ENCODE data around the gene MBLAC2.

DNA sequence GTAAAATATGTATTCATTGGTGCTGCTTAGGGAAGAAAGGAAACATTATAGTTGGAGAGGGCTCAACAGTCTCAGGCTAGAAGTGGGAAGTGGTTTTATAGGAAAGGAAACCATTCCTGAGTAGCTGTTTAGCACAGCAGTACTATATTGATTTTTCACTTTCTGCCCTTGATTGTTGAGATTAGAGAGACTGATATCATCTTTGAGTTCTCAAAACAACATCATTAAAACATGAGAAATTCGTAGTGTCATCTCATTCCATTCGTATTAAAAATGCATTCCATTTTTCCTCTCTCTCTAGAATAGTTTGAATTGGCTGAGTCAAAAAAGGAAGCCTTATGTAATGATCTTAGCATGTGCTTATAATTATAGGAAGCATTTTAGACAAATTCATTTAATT lies 14.2 kb upstream of the MBLAC2 start:
- TF ChIP-seq, protein P1, sequence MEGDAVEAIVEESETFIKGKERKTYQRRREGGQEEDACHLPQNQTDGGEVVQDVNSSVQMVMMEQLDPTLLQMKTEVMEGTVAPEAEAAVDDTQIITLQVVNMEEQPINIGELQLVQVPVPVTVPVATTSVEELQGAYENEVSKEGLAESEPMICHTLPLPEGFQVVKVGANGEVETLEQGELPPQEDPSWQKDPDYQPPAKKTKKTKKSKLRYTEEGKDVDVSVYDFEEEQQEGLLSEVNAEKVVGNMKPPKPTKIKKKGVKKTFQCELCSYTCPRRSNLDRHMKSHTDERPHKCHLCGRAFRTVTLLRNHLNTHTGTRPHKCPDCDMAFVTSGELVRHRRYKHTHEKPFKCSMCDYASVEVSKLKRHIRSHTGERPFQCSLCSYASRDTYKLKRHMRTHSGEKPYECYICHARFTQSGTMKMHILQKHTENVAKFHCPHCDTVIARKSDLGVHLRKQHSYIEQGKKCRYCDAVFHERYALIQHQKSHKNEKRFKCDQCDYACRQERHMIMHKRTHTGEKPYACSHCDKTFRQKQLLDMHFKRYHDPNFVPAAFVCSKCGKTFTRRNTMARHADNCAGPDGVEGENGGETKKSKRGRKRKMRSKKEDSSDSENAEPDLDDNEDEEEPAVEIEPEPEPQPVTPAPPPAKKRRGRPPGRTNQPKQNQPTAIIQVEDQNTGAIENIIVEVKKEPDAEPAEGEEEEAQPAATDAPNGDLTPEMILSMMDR (conservative IDR thresholded peaks at IDR 0.05), result no peak
- no peak for TF ChIP-seq EZH2 (IDR thresholded peaks at IDR 0.05; ENCODE audit: low read depth)

Data from PC-9 (cell line).